ENCODE results near the gene CAPN14.

CAPN14 gene

GRCh38 chr2:31222071-31222470, 4.8 kb upstream of the CAPN14 start:
- DNase-seq, result no peak

GRCh38 chr2:31221544-31221943, 4.2 kb upstream of the CAPN14 start:
- DNase-seq, result no peak

GRCh38 chr2:31219131-31219969, 2.0 kb upstream of the CAPN14 start:
- DNase-seq, result no peak

- DNase-seq, result no peak
These were observed 581 bp downstream of the CAPN14 start for GRCh38 chr2:31216734-31217133.

GRCh38 chr2:31214444-31214915, 2.8 kb downstream of the CAPN14 start:
- DNase-seq, result no peak

GRCh38 chr2:31213601-31214443, 3.5 kb downstream of the CAPN14 start:
- DNase-seq, result no peak

- no peak for DNase-seq
These were observed 4.4 kb downstream of the CAPN14 start for GRCh38 chr2:31212659-31213600.

GRCh38 chr2:31208240-31208639, 9.1 kb downstream of the CAPN14 start:
- no peak for DNase-seq

- DNase-seq, result no peak
These were observed 9.5 kb downstream of the CAPN14 start for GRCh38 chr2:31207790-31208189.

- DNase-seq, result no peak
These were observed 11.7 kb downstream of the CAPN14 start for GRCh38 chr2:31205613-31206012.

- DNase-seq, result no peak
These were observed 12.1 kb downstream of the CAPN14 start for GRCh38 chr2:31205186-31205585.

- DNase-seq, result no peak
These were observed 12.5 kb downstream of the CAPN14 start for GRCh38 chr2:31204783-31205182.

- no peak for DNase-seq
These were observed 13.4 kb downstream of the CAPN14 start for GRCh38 chr2:31203916-31204315.

- no peak for DNase-seq
These were observed 14.5 kb downstream of the CAPN14 start for GRCh38 chr2:31202833-31203232.

GRCh38 chr2:31202041-31202440, 15.3 kb downstream of the CAPN14 start:
- no peak for DNase-seq

- no peak for DNase-seq
These were observed 16.3 kb downstream of the CAPN14 start for GRCh38 chr2:31200972-31201371.

- no peak for DNase-seq
These were observed 18.1 kb downstream of the CAPN14 start for GRCh38 chr2:31199206-31199605.

GRCh38 chr2:31197669-31198068, 19.6 kb downstream of the CAPN14 start:
- DNase-seq, result no peak

GRCh38 chr2:31197166-31197565, 20.1 kb downstream of the CAPN14 start:
- DNase-seq, result no peak

- no peak for DNase-seq
These were observed 20.7 kb downstream of the CAPN14 start for GRCh38 chr2:31196622-31197021.

GRCh38 chr2:31193806-31194205, 23.5 kb downstream of the CAPN14 start:
- DNase-seq, result no peak

GRCh38 chr2:31192851-31193392, 24.4 kb downstream of the CAPN14 start:
- no peak for DNase-seq

All from activated CD4-positive, alpha-beta T cell treated with anti-CD3 and anti-CD28 coated beads, Interleukin-2, amount 50 U/mL, for 1 hour (primary cell).